ENCODE measurements around the gene PPP1R3E. TPM values are rescaled to one million over a fixed set of nuclear protein-coding genes. Genes with fewer than 3 reads are reported as not detected.
"Not testable (repeated sequence)": the region's sequence is repeated elsewhere in the genome, so short reads cannot be mapped to it uniquely, and the experiment has no call there.

The PPP1R3E gene
- polyA plus RNA-seq, 2 donors: 5.2 to 12.7 TPM

DNA sequence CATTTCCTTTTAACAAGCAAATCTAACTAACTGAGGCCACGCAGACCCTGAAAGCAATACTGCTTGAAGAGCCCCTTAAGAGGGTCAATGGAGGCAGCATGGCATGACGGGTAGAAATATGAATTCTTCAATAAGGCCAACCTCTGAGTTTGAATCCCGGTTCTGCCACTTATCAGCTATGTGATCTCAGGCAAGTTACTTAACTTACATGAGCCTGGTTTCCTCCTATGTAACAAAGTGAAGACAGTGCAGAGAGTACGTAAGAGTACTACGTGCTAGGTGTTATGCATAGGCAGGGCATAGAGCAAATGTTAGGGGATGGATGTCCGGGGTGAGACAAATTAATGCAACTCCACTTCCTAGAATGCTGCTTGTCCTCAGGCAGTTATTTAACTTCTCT, 21.4 kb downstream of the PPP1R3E start:
- Histone ChIP-seq H3K27me3 (ENCODE audit: control insufficient read depth in 1 of 2, insufficient read depth in 2 of 2, low read length in 2 of 2) (no peaks in the 10 kb centered on the region), H3K4me1 (ENCODE audit: control insufficient read depth in 2 of 2, insufficient read depth in 2 of 2, low read length in 1 of 2) (no peaks in the 10 kb centered on the region), H3K36me3 (ENCODE audit: control insufficient read depth in 2 of 2, insufficient read depth in 2 of 2, low read length in 1 of 2) (no peaks in the 10 kb centered on the region), H3K4me3 (ENCODE audit: low read depth in 1 of 2, low read length in 2 of 2) (no peak overlapping the region), H3K9me3 (ENCODE audit: control insufficient read depth in 2 of 2, insufficient read depth in 1 of 2, low read depth in 1 of 2, low read length in 1 of 2) (no peaks in the 10 kb centered on the region), H3K27ac (ENCODE audit: low read depth in 2 of 2, low read length in 1 of 2) (no peak overlapping the region)
- 94 to 95% methylated on average over 6 of the region's 6 CpGs for WGBS, 2 donors

DNA sequence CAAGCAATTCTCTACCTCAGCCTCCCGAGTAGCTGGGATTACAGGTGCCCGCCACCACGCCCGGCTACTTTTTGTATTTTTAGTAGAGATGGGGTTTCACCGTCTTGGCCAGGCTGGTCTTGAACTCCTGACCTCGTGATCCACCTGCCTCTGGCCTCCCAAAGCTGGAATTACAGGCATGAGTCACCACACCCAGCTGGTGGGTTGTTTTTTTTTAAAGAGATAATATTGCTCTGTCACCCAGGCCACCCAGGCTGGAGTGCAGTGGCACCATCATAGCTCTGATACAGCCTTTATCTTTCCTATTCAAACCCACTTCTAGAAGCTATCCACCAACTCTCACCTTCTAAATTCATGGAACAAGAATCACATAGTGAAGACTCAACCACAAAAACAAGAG, 24.7 kb downstream of the PPP1R3E start:
- not testable (repeated sequence) for H3K4me1 ChIP-seq (ENCODE audit: control insufficient read depth in 2 of 2, insufficient read depth in 2 of 2, low read length in 1 of 2); H3K27me3 ChIP-seq (ENCODE audit: control insufficient read depth in 1 of 2, insufficient read depth in 2 of 2, low read length in 2 of 2); H3K36me3 ChIP-seq (ENCODE audit: control insufficient read depth in 2 of 2, insufficient read depth in 2 of 2, low read length in 1 of 2); H3K9me3 ChIP-seq (ENCODE audit: control insufficient read depth in 2 of 2, insufficient read depth in 1 of 2, low read depth in 1 of 2, low read length in 1 of 2); H3K27ac ChIP-seq (ENCODE audit: low read depth in 2 of 2, low read length in 1 of 2); H3K4me3 ChIP-seq (ENCODE audit: low read depth in 1 of 2, low read length in 2 of 2)
- 91 to 93% methylated on average over 6 of the region's 6 CpGs for WGBS, 2 donors

DNA sequence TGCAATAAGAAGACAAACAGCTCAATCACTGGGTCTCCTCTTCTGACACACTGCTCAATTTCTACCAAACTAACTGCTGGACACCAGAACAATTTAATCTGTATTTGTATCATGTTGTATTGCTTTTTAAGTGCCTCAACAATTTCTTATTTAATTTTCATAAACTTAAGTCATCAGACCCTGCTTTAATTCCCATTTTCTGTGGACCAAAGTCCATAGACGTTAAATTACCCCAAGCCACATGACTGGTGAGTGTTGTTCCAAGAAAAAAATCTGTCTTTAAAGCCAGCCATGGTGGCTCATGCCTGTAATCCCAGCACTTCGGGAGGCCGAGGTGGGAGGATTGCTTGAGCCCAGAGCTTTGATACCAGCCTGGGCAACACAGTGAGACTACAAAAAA, 25.5 kb downstream of the PPP1R3E start:
- Histone ChIP-seq H3K27ac (ENCODE audit: low read depth in 2 of 2, low read length in 1 of 2) (no peak overlapping the region), H3K36me3 (ENCODE audit: control insufficient read depth in 2 of 2, insufficient read depth in 2 of 2, low read length in 1 of 2) (peaks cover 0 to 6% of the 10 kb centered on the region in 2 donors), H3K9me3 (ENCODE audit: control insufficient read depth in 2 of 2, insufficient read depth in 1 of 2, low read depth in 1 of 2, low read length in 1 of 2) (no peaks in the 10 kb centered on the region), H3K4me1 (ENCODE audit: control insufficient read depth in 2 of 2, insufficient read depth in 2 of 2, low read length in 1 of 2) (no peaks in the 10 kb centered on the region), H3K4me3 (ENCODE audit: low read depth in 1 of 2, low read length in 2 of 2) (no peak overlapping the region), H3K27me3 (ENCODE audit: control insufficient read depth in 1 of 2, insufficient read depth in 2 of 2, low read length in 2 of 2) (no peaks in the 10 kb centered on the region)
- WGBS, 2 donors: 77 to 85% methylated on average over 3 of the region's 3 CpGs

DNA sequence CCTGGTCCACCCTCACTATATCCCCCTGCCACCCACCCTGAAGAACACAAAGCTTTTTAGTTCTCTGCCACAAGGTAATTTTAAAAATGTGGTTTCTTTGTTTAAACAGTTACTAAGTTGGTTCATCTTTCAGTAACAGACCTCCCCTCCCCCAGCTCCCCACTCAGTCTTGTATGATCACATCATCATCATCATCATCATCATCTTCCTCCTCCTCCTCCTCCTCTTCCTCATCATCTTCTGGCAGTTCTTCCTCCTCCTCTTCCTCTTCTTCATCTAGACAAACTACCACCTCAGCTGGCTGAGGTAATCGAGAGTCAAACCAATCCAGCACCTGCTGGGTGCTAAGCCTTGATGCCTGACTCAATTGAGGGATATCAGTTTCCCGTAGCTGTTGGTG, 27.2 kb downstream of the PPP1R3E start:
- H3K27me3 ChIP-seq (ENCODE audit: control insufficient read depth in 1 of 2, insufficient read depth in 2 of 2, low read length in 2 of 2): no peaks in the 10 kb centered on the region
- no peaks in the 10 kb centered on the region for H3K9me3 ChIP-seq (ENCODE audit: control insufficient read depth in 2 of 2, insufficient read depth in 1 of 2, low read depth in 1 of 2, low read length in 1 of 2)
- peaks cover 0 to 6% of the 10 kb centered on the region in 2 donors for H3K36me3 ChIP-seq (ENCODE audit: control insufficient read depth in 2 of 2, insufficient read depth in 2 of 2, low read length in 1 of 2)
- H3K27ac ChIP-seq (ENCODE audit: low read depth in 2 of 2, low read length in 1 of 2): peak overlapping the region in 1 of 2 donors; percentile 5
- 95 to 96% methylated on average over 2 of the region's 2 CpGs for WGBS, 2 donors
- no peaks in the 10 kb centered on the region for H3K4me1 ChIP-seq (ENCODE audit: control insufficient read depth in 2 of 2, insufficient read depth in 2 of 2, low read length in 1 of 2)
- no peak overlapping the region for H3K4me3 ChIP-seq (ENCODE audit: low read depth in 1 of 2, low read length in 2 of 2)

DNA sequence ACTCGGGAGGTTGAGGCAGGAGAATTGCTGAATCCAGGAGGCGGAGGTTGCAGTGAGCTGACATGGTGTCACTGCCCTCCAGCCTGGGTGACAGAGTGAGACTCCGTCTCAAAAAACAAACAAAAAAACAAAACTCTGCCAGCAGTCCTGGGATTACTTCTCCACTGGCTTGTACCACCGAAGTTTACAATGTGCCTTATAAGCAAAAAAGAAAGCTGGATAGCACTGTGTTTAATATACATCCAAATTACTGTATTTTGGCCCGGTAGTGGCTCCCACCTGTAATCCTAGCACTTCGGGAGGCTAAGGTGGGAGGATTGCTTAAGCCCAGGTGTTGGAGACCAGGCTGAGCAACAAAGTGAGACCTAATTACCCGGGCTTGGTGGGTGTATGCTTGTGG, 33.5 kb downstream of the PPP1R3E start:
- 91 to 93% methylated on average over 7 of the region's 7 CpGs for WGBS, 2 donors
- Histone ChIP-seq H3K9me3 (ENCODE audit: control insufficient read depth in 2 of 2, insufficient read depth in 1 of 2, low read depth in 1 of 2, low read length in 1 of 2) (no peaks in the 10 kb centered on the region), H3K4me1 (ENCODE audit: control insufficient read depth in 2 of 2, insufficient read depth in 2 of 2, low read length in 1 of 2) (no peaks in the 10 kb centered on the region), H3K27ac (ENCODE audit: low read depth in 2 of 2, low read length in 1 of 2) (no peak overlapping the region), H3K27me3 (ENCODE audit: control insufficient read depth in 1 of 2, insufficient read depth in 2 of 2, low read length in 2 of 2) (no peaks in the 10 kb centered on the region), H3K4me3 (ENCODE audit: low read depth in 1 of 2, low read length in 2 of 2) (no peak overlapping the region), H3K36me3 (ENCODE audit: control insufficient read depth in 2 of 2, insufficient read depth in 2 of 2, low read length in 1 of 2) (no peaks in the 10 kb centered on the region)

DNA sequence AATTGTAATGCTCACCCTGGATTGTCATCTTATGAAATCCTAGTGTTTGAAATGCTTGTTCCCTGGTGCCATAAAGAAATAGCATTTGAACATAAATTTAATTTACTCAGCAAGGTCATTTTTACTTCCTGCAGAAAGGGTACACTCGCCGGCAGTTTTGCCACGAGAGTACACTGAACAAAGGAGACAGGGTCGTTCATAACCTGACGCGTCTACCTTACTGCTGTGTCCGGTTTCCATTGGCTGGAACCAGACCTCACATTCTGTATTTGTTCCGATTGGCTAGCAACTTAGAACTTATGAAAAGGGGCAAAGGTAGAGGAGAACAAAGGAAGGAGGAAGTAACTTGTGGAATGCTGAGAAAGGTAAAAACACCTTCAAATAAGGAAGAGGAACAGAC, 41.8 kb downstream of the PPP1R3E start:
- 81 to 85% methylated on average over 8 of the region's 8 CpGs for WGBS, 2 donors
- H3K9me3 ChIP-seq (ENCODE audit: control insufficient read depth in 2 of 2, insufficient read depth in 1 of 2, low read depth in 1 of 2, low read length in 1 of 2); H3K36me3 ChIP-seq (ENCODE audit: control insufficient read depth in 2 of 2, insufficient read depth in 2 of 2, low read length in 1 of 2); H3K4me3 ChIP-seq (ENCODE audit: low read depth in 1 of 2, low read length in 2 of 2); H3K4me1 ChIP-seq (ENCODE audit: control insufficient read depth in 2 of 2, insufficient read depth in 2 of 2, low read length in 1 of 2); H3K27me3 ChIP-seq (ENCODE audit: control insufficient read depth in 1 of 2, insufficient read depth in 2 of 2, low read length in 2 of 2); H3K27ac ChIP-seq (ENCODE audit: low read depth in 2 of 2, low read length in 1 of 2): not testable (repeated sequence)

DNA sequence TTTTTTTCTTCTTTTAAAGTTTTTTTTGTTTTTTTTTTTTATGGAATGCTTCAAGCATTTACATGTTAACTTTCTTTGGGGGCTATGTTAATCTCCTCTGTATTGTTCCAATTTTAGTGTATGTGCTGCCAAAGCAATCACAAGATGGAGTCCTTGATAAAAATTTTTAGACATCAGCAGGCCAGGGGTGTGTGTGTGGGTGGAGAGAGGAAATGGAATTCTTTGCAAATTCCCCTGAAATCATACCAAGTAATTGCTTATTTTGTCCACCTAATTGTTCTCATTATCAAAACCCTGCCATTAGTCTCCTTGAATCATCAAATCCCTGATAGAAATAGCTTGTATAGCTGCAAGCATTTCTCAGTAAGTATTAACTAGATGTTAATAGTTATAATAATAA, 43.2 kb downstream of the PPP1R3E start:
- H3K27ac ChIP-seq (ENCODE audit: low read depth in 2 of 2, low read length in 1 of 2): no peak overlapping the region
- no peaks in the 10 kb centered on the region for H3K9me3 ChIP-seq (ENCODE audit: control insufficient read depth in 2 of 2, insufficient read depth in 1 of 2, low read depth in 1 of 2, low read length in 1 of 2)
- H3K4me3 ChIP-seq (ENCODE audit: low read depth in 1 of 2, low read length in 2 of 2): no peak overlapping the region
- H3K4me1 ChIP-seq (ENCODE audit: control insufficient read depth in 2 of 2, insufficient read depth in 2 of 2, low read length in 1 of 2): no peaks in the 10 kb centered on the region
- no peaks in the 10 kb centered on the region for H3K27me3 ChIP-seq (ENCODE audit: control insufficient read depth in 1 of 2, insufficient read depth in 2 of 2, low read length in 2 of 2)
- no peaks in the 10 kb centered on the region for H3K36me3 ChIP-seq (ENCODE audit: control insufficient read depth in 2 of 2, insufficient read depth in 2 of 2, low read length in 1 of 2)

DNA sequence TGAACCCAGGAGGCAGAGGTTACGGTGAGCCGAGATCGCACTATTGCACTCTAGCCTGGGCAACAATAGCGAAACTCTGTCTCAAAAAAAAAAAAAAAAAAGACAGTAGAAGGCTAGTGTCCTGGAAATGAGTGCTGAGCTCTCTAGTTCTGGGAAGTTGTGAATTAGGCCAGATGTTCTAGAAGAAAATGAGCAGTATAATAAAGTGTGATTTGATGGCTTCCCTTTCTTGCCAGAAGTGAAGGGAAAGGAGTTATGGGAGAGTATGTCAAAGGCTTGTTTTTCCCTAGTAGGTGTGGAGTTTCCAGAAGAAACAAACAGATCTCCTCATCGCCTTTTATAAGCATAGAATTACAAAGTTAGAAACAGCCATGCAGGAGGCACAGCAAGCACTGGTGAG, 44.4 kb downstream of the PPP1R3E start:
- Histone ChIP-seq H3K27me3 (ENCODE audit: control insufficient read depth in 1 of 2, insufficient read depth in 2 of 2, low read length in 2 of 2) (no peaks in the 10 kb centered on the region), H3K4me3 (ENCODE audit: low read depth in 1 of 2, low read length in 2 of 2) (no peak overlapping the region)
- 75 to 93% methylated on average over 5 of the region's 5 CpGs for WGBS, 2 donors

DNA sequence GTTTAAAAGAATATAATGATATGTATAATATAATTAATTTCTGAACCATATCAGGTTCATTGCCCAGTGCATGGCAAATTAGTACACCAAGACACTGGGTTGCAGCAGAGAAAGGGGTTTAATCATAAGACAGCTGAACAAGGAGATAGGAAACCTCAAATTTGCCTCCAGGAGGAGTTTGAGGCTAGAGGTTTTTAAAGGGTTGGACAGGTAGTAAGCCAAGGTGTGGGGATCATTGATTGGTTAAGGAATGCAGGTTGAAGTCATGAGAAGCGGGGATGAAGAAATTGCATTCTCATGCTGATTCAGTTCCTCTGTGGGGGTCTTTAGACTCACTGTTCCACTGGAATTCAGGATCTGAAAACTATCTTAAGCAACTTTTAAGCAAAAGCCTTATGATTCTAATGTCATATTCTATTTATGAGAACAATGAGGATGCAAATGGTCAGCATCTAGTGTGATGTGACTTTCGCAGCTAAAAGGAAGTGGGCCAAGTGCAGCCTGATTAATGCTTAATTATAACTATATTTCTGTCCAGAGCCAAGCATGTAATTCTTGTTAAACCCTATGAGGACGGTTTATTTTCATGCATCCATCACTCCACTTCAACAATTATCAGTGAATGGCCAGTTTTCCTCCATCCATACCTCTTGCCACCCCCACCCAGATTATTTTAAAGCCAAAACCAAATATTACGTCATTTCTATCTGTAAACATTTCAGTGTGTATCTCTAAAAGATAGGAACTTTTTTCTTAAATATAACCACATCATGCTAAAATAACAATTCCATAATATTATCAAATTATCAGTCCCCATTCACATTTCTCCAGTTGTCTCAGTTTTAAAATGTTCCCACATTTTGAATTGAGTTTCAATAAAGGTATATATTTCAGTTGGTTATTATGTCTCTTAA, 50.0 kb downstream of the PPP1R3E start:
- H3K4me3 ChIP-seq (ENCODE audit: low read depth in 1 of 2, low read length in 2 of 2): no peak overlapping the region
- no peaks in the 10 kb centered on the region for H3K36me3 ChIP-seq (ENCODE audit: control insufficient read depth in 2 of 2, insufficient read depth in 2 of 2, low read length in 1 of 2)
- H3K27ac ChIP-seq (ENCODE audit: low read depth in 2 of 2, low read length in 1 of 2): no peak overlapping the region
- H3K4me1 ChIP-seq (ENCODE audit: control insufficient read depth in 2 of 2, insufficient read depth in 2 of 2, low read length in 1 of 2): no peaks in the 10 kb centered on the region
- H3K27me3 ChIP-seq (ENCODE audit: control insufficient read depth in 1 of 2, insufficient read depth in 2 of 2, low read length in 2 of 2): no peaks in the 10 kb centered on the region
- WGBS, 2 donors: 63 to 70% methylated on average over 4 of the region's 4 CpGs
- H3K9me3 ChIP-seq (ENCODE audit: control insufficient read depth in 2 of 2, insufficient read depth in 1 of 2, low read depth in 1 of 2, low read length in 1 of 2): no peaks in the 10 kb centered on the region

More for the DNA sequence above, 44.4 kb downstream of the PPP1R3E start:
- no peaks in the 10 kb centered on the region for H3K9me3 ChIP-seq (ENCODE audit: control insufficient read depth in 2 of 2, insufficient read depth in 1 of 2, low read depth in 1 of 2, low read length in 1 of 2)
- H3K4me1 ChIP-seq (ENCODE audit: control insufficient read depth in 2 of 2, insufficient read depth in 2 of 2, low read length in 1 of 2): no peaks in the 10 kb centered on the region
- no peaks in the 10 kb centered on the region for H3K36me3 ChIP-seq (ENCODE audit: control insufficient read depth in 2 of 2, insufficient read depth in 2 of 2, low read length in 1 of 2)
- H3K27ac ChIP-seq (ENCODE audit: low read depth in 2 of 2, low read length in 1 of 2): no peak overlapping the region

DNA sequence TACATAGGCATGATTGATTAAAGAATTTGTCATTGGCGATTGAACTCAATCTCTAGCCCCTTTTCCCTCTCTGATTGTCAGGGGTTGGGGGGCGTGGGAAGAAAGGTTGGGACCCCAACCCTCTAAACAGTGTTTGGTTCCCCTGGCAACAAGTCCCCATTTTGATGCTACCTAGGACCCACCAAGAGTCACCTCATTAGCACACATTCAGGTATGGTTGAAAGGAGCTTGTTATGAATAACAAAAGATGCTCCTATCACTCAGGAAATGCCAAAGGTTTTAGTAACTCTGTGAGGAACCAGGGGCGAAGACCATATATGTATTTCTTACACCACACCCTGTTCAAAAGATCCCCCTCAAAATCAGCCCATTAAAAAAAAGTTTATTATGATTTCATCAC, 50.7 kb downstream of the PPP1R3E start:
- Histone ChIP-seq H3K27me3 (ENCODE audit: control insufficient read depth in 1 of 2, insufficient read depth in 2 of 2, low read length in 2 of 2) (no peaks in the 10 kb centered on the region), H3K4me3 (ENCODE audit: low read depth in 1 of 2, low read length in 2 of 2) (no peak overlapping the region), H3K27ac (ENCODE audit: low read depth in 2 of 2, low read length in 1 of 2) (no peak overlapping the region), H3K9me3 (ENCODE audit: control insufficient read depth in 2 of 2, insufficient read depth in 1 of 2, low read depth in 1 of 2, low read length in 1 of 2) (no peaks in the 10 kb centered on the region), H3K4me1 (ENCODE audit: control insufficient read depth in 2 of 2, insufficient read depth in 2 of 2, low read length in 1 of 2) (no peaks in the 10 kb centered on the region), H3K36me3 (ENCODE audit: control insufficient read depth in 2 of 2, insufficient read depth in 2 of 2, low read length in 1 of 2) (no peaks in the 10 kb centered on the region)
- 52 to 60% methylated on average over 3 of the region's 3 CpGs for WGBS, 2 donors

Data from esophagus (tissue), 2 donors.